H1 (cell line): Measurements from ENCODE around the gene COL2A1. TPM values are rescaled to one million over a fixed set of nuclear protein-coding genes. Genes with fewer than 3 reads are reported as not detected.

ENCODE experiments used
- ASH2L ChIP-seq: fragments of 200-600, 300-600 bp; sonication (generic); IDR thresholded peaks from one replicate; pipeline ENCODE4 v1.7.1; 2017; ENCODE audit warnings: low read length
- CHD1 ChIP-seq: IDR thresholded peaks from 2 replicates; pipeline ENCODE4 v1.6.1; 2012; ENCODE audit warnings: low read depth, low read length, improper control_type of control experiment
- GABPA ChIP-seq: IDR thresholded peaks from 2 replicates; pipeline ENCODE4 v1.6.1; 2011; ENCODE audit warnings: mild to moderate bottlenecking, low read length, moderate library complexity, borderline replicate concordance; ENCODE audit not compliant: insufficient read depth
- KDM4A ChIP-seq: IDR thresholded peaks from one replicate; pipeline ENCODE4 v1.7.1; 2012; ENCODE audit warnings: low read depth, mild to moderate bottlenecking, moderate library complexity, low read length, inconsistent platforms; ENCODE audit not compliant: severe bottlenecking
- NANOG ChIP-seq: IDR thresholded peaks from 2 replicates; pipeline ENCODE4 v1.6.1; 2011; ENCODE audit warnings: low read length, low read depth, mild to moderate bottlenecking, inconsistent platforms; ENCODE audit not compliant: insufficient read depth, poor library complexity, severe bottlenecking
- RAD21 ChIP-seq, 2 experiments: IDR thresholded peaks in 1 of 2; conservative IDR thresholded peaks in 1 of 2; 2 replicates each; pipeline ENCODE4 v1.6.1; 2011; ENCODE audit warnings: low read depth in 2 of 2, low read length in 2 of 2, improper control_type of control experiment in 1 of 2, inconsistent platforms in 1 of 2, mild to moderate bottlenecking in 1 of 2, moderate library complexity in 1 of 2
- RBBP5 ChIP-seq: IDR thresholded peaks from 2 replicates; pipeline ENCODE4 v1.7.1; 2012; ENCODE audit warnings: low read depth, mild to moderate bottlenecking, inconsistent platforms, low read length, moderate library complexity, borderline replicate concordance
- SIN3A ChIP-seq, 2 experiments: IDR thresholded peaks in 1 of 2; conservative IDR thresholded peaks in 1 of 2; 2 replicates each; pipeline ENCODE4 v1.6.1; 2011 to 2012; ENCODE audit warnings: low read length in 2 of 2, improper control_type of control experiment in 1 of 2, low read depth in 1 of 2, mild to moderate bottlenecking in 1 of 2
- SIRT6 ChIP-seq: IDR thresholded peaks from one replicate; pipeline ENCODE4 v1.7.1; 2012; ENCODE audit warnings: low read length, inconsistent platforms
- SIX5 ChIP-seq: IDR thresholded peaks from 2 replicates; pipeline ENCODE4 v1.6.1; 2011; ENCODE audit warnings: mild to moderate bottlenecking, low read depth, low read length
- polyA plus RNA-seq, 7 experiments: library from polyadenylated mRNA; depleted of rRNA in 3 of 7; stranded (reverse) in 5 of 7; unstranded in 2 of 7; fragments of >200 nt in 5 of 7; fragments of 200-250 nt in 2 of 7; gene quantifications; 1 replicate in 5 of 7; 2 replicates in 1 of 7; 4 replicates in 1 of 7; pipeline versions ENCODE4 v1.2.1 to v1.2.3, GENCODE V29; 2011 to 2013; ENCODE audit warnings: missing spikeins in 2 of 7, mixed read lengths in 2 of 7
- total RNA-seq: library from RNA; stranded (reverse); fragmentation: NEBNext Ultra II Directional; extraction: Animal tissue kit (Norgen Biotek cat#: 25700); gene quantifications from 2 replicates; pipeline ENCODE4 v1.2.1, GENCODE V29; 2021
- TF ChIP-seq, protein P1 (sequence below), 3 experiments: IDR thresholded peaks; 1 replicate in 2 of 3; 2 replicates in 1 of 3; pipeline versions ENCODE4 v1.5.1 to v1.6.1; 2011; ENCODE audit warnings: low read length in 3 of 3, mild to moderate bottlenecking in 3 of 3, inconsistent platforms in 2 of 3, low read depth in 1 of 3, moderate library complexity in 1 of 3; ENCODE audit not compliant: insufficient read depth in 1 of 3; ENCODE audit errors: control extremely low read depth in 1 of 3

The COL2A1 gene
- total and polyA plus RNA-seq, 2 of the 8 experiments (the other 6 are each of a cell fraction or from before 2014, with no cell fraction given): 4.2 to 14.6 TPM

DNA sequence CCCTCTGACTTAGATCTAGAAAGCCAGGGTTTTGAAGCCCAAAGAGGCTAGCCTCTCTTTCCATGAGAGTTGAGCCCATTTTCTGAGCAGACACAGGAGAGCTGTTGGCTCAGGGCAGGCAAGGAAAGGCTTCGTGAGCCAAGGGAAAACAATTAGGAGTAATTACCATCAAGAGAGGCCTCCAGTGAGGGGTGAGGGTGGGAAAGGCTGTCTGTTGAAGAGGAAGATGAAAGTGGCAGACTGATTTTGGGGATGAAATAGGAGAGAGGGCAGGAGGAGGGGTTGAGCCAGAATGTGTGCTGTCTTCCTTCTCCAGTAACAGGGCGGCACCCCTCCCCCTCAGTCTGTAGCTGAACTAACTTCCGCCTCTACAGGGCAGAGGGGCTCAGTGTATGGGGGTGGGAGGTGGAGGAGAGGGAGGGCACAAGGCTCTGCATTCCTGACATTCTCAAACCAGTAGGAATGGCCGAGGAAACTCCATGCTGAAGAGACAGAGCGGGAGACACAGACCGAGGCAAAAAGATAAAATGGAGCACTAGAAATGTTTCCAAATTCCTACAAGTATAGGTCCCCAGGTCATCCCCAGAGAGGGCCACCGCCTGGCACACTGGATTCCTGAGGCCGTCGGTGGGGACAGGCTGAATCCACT, 33.1 kb upstream of the COL2A1 start (continued):
- TF ChIP-seq CHD1 (no peak), RAD21 (IDR thresholded peaks at IDR 0.05 in 1 of 2, conservative IDR thresholded peaks at IDR 0.05 in 1 of 2; ENCODE audit: low read depth in 2 of 2, low read length in 2 of 2) (peak; percentile 22 to 32; a peak in 2 of 4 replicates), SIX5 (no peak), NANOG (no peak), ASH2L (peak; percentile 99), SIN3A (conservative IDR thresholded peaks at IDR 0.05 in 1 of 2, IDR thresholded peaks at IDR 0.05 in 1 of 2; ENCODE audit: low read depth in 1 of 2, low read length in 2 of 2) (0 out of 4 replicates have a peak, but pooled peaks of 1 of the 2 experiments have one; percentile 81), SIRT6 (no peak), KDM4A (no peak), RBBP5 (peak; percentile 93; the same call in 1 of the 2 replicates), GABPA (peak; percentile 35; the same call in 1 of the 2 replicates)
- TF ChIP-seq, protein P1, sequence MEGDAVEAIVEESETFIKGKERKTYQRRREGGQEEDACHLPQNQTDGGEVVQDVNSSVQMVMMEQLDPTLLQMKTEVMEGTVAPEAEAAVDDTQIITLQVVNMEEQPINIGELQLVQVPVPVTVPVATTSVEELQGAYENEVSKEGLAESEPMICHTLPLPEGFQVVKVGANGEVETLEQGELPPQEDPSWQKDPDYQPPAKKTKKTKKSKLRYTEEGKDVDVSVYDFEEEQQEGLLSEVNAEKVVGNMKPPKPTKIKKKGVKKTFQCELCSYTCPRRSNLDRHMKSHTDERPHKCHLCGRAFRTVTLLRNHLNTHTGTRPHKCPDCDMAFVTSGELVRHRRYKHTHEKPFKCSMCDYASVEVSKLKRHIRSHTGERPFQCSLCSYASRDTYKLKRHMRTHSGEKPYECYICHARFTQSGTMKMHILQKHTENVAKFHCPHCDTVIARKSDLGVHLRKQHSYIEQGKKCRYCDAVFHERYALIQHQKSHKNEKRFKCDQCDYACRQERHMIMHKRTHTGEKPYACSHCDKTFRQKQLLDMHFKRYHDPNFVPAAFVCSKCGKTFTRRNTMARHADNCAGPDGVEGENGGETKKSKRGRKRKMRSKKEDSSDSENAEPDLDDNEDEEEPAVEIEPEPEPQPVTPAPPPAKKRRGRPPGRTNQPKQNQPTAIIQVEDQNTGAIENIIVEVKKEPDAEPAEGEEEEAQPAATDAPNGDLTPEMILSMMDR (IDR thresholded peaks at IDR 0.05; ENCODE audit: control extremely low read depth in 1 of 3, insufficient read depth in 1 of 3, low read depth in 1 of 3, low read length in 3 of 3): peak in 1 of 3 experiments; percentile 22; a peak in 1 of 4 replicates
